CD4-positive, CD25-positive, alpha-beta regulatory T cell (primary cell): ENCODE measurements around the gene MMEL1. TPM values are rescaled to one million over a fixed set of nuclear protein-coding genes. Genes with fewer than 3 reads are reported as not detected.
A peak's percentile ranks its signal among the peaks of the same experiment; 100 is the strongest.
"Not testable (repeated sequence)": the region's sequence is repeated elsewhere in the genome, so short reads cannot be mapped to it uniquely, and the experiment has no call there.

Experiments
- ATAC-seq, 2 donors: fragments of 150-1000 bp; cut with Tn5 transposase; one replicate each; pipeline ENCODE4 v1.10.0; 2021; ENCODE audit warnings: low read depth in 2 of 2, moderate number of reproducible peaks in 2 of 2, moderate library complexity in 1 of 2
- DNase-seq, 3 donors: peaks; one replicate each; pipeline versions ENCODE4 v3.0.0 to v3.0.0-alpha.2; 2012 to 2022; ENCODE audit warnings: mixed read lengths in 1 of 3
- H3K27ac ChIP-seq: one replicate; pipeline ENCODE4 v1.7.0; 2013; ENCODE audit warnings: mild to moderate bottlenecking, low read length; ENCODE audit not compliant: insufficient read depth, poor library complexity, severe bottlenecking
- H3K27me3 ChIP-seq: one replicate; pipeline ENCODE4 v1.7.0; 2013; ENCODE audit warnings: low read length; ENCODE audit not compliant: control insufficient read depth, insufficient read depth
- H3K36me3 ChIP-seq: one replicate; pipeline ENCODE4 v1.7.0; 2013; ENCODE audit warnings: mild to moderate bottlenecking, low read length, moderate library complexity; ENCODE audit not compliant: control insufficient read depth, insufficient read depth
- H3K4me1 ChIP-seq: 2 replicates; pipeline ENCODE4 v1.7.0; 2013; ENCODE audit warnings: mild to moderate bottlenecking, low read length; ENCODE audit not compliant: insufficient read depth, control insufficient read depth, poor library complexity, severe bottlenecking
- H3K4me3 ChIP-seq: one replicate; pipeline ENCODE4 v1.7.0; 2013; ENCODE audit warnings: low read depth, mild to moderate bottlenecking, low read length, moderate library complexity
- H3K9me3 ChIP-seq, 2 experiments: 1 replicate in 1 of 2; 2 replicates in 1 of 2; pipeline ENCODE4 v1.7.0; 2013; ENCODE audit warnings: low read length in 2 of 2, mild to moderate bottlenecking in 1 of 2, moderate library complexity in 1 of 2; ENCODE audit not compliant: control insufficient read depth in 2 of 2
- H3K27ac Mint-ChIP-seq, 3 donors: one replicate each; pipeline ENCODE4 v1.8.0; 2020 to 2022; ENCODE audit warnings: mild to moderate bottlenecking in 3 of 3, mixed read lengths in 3 of 3, moderate library complexity in 2 of 3
- H3K27me3 Mint-ChIP-seq: one replicate; pipeline ENCODE4 v1.8.0; 2022; ENCODE audit warnings: mild to moderate bottlenecking, mixed read lengths
- H3K36me3 Mint-ChIP-seq: one replicate; pipeline ENCODE4 v1.8.0; 2020; ENCODE audit warnings: mixed read lengths
- H3K4me1 Mint-ChIP-seq, 4 donors: one replicate each; pipeline ENCODE4 v1.8.0; 2020 to 2022; ENCODE audit warnings: mixed read lengths in 4 of 4, mild to moderate bottlenecking in 1 of 4
- H3K4me3 Mint-ChIP-seq, 4 donors: one replicate each; pipeline ENCODE4 v1.8.0; 2020 to 2022; ENCODE audit warnings: mild to moderate bottlenecking in 4 of 4, mixed read lengths in 4 of 4, moderate library complexity in 3 of 4
- H3K9me3 Mint-ChIP-seq, 7 donors: one replicate each; pipeline ENCODE4 v1.8.0; 2020 to 2022; ENCODE audit warnings: mixed read lengths in 7 of 7, mild to moderate bottlenecking in 3 of 7, moderate library complexity in 2 of 7
- polyA plus RNA-seq, 4 donors: library from polyadenylated mRNA; unstranded; fragments of 300-500 nt; fragmentation: Illumina TruSeq; gene quantifications; one replicate each; pipeline ENCODE4 v1.2.3, GENCODE V29; 2021
- total RNA-seq: library from RNA; stranded (reverse); gene quantifications from one replicate; pipeline ENCODE4 v1.2.3, GENCODE V29; 2022

The MMEL1 gene
- total and polyA plus RNA-seq, 5 donors from 2014 or later = 0.79 to 18.1 (median 15.2) TPM

DNA sequence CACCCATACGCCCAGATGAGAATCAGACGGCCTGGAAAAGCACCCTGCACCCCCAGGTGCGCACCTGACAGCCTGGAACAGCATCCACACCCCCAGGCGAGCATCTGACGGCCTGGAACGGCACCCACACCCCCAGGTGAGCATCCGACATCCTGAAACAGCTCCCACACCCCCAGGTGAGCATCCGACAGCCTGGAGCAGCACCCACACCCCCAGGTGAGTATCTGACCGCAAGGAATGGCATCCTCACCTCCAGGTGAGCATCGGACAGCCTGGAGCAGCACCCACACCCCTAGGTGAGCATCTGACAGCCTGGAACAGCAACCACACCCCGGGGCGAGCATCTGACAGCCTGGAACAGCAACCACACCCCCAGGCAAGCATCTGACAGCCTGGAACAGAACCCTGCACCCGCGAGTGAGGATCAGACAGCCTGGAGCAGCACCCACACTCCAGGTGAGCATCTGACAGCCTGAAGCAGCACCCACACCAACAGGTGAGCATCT lies 21.7 kb upstream of the MMEL1 start:
- Mint-ChIP-seq H3K27ac (peak overlapping the region in 2 of 3 donors; percentile 67 to 71), H3K27me3 (peaks cover 22% of the 10 kb centered on the region)
- not testable (repeated sequence) for H3K4me3 Mint-ChIP-seq, ATAC-seq, H3K4me1 ChIP-seq, DNase-seq, H3K9me3 ChIP-seq, H3K9me3 Mint-ChIP-seq, H3K4me3 ChIP-seq, H3K4me1 Mint-ChIP-seq, H3K27ac ChIP-seq, H3K36me3 Mint-ChIP-seq, H3K36me3 ChIP-seq
- peaks cover 15% of the 10 kb centered on the region for H3K27me3 ChIP-seq

DNA sequence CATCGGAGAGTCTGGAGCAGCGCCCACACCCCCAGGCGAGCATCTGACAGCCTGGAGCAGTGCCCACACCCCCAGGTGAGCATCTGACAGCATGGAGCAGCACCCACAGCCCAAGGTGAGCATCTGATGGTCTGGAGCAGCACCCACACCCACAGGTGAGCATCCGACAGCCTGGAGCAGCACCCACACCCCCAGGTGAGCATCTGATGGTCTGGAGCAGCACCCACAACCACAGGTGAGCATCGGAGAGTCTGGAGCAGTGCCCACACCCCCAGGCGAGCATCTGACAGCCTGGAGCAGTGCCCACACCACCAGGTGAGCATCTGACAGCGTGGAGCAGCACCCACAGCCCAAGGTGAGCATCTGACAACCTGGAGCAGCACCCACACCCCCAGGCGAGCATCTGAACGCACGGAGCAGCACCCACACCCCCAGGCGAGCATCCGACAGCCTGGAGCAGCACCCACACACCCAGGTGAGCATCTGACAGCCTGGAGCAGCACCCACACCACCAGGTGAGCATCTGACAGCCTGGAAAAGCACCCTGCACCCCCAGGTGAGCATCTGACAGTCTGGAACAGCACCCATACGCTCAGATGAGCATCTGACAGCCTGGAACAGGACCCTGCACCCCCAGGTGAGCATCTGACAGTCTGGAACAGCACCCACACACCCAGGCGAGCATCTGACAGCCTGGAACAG lies 21.1 kb upstream of the MMEL1 start:
- ATAC-seq, H3K9me3 Mint-ChIP-seq, H3K36me3 Mint-ChIP-seq, H3K4me1 Mint-ChIP-seq, H3K4me1 ChIP-seq, H3K4me3 ChIP-seq, H3K9me3 ChIP-seq, H3K4me3 Mint-ChIP-seq, H3K27ac ChIP-seq, H3K36me3 ChIP-seq: not testable (repeated sequence)
- peak in 1 of 3 donors; percentile 42 for DNase-seq
- Mint-ChIP-seq H3K27me3 (peaks cover 22% of the 10 kb centered on the region), H3K27ac (peak overlapping the region in 1 of 3 donors; percentile 67)
- H3K27me3 ChIP-seq = peaks cover 15% of the 10 kb centered on the region

DNA sequence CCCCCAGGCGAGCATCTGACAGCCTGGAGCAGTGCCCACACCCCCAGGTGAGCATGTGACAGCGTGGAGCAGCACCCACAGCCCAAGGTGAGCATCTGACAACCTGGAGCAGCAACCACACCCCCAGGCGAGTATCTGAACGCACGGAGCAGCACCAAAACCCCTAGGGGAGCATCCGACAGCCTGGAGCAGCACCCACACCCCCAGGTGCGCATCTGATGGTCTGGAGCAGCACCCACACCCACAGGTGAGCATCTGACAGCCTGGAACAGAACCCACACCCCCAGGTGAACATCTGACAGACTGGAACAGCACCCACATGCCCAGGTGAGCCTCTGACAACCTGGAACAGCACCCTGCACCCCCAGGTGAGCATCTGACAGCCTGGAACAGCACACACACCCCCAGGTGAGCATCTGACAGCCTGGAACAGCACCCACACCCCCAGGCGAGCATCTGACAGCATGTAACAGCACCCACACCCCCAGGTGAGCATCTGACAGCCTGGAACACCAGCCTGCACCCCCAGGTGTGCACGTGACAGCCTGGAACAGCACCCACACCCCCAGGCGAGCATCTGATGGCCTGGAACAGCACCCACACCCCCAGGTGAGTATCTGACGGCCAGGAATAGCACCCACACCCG lies 20.2 kb upstream of the MMEL1 start:
- not testable (repeated sequence) for H3K4me1 Mint-ChIP-seq, H3K36me3 Mint-ChIP-seq
- H3K27ac Mint-ChIP-seq = peak overlapping the region; percentile 3 to 67 (median 20)

DNA sequence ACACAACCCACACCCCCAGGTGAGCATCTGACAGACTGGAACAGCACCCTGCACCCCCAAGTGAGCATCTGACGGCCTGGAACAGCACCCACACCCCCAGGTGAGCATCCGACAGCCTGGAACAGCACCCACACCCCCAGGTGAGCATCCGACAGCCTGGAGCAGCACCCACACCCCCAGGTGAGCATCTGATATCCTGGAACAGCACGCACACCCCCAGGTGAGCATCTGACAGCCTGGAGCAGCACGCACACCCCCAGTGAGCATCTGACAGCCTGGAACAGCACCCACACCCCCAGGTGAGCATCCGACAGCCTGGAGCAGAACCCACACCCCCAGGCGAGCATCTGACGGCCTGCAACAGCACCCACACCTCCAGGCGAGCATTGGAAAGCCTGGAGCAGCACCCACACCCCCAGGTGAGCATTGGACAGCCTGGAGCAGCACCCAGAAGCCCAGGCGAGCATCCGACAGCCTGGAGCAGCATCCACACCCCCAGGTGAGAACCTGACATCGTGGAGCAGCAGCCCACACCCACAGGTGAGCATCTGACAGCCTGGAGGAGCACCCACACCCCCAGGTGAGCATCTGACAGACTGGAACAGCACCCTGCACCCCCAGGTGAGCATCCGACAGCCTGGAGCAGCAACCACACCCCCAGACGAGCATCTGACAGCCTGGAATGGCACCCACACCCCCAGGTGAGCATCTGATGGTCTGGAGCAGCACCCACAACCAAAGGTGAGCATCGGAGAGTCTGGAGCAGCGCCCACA lies 19.5 kb upstream of the MMEL1 start:
- H3K4me1 ChIP-seq, H3K4me1 Mint-ChIP-seq, H3K4me3 ChIP-seq, DNase-seq, H3K4me3 Mint-ChIP-seq, H3K27ac ChIP-seq, ATAC-seq, H3K36me3 Mint-ChIP-seq, H3K9me3 Mint-ChIP-seq, H3K36me3 ChIP-seq: not testable (repeated sequence)
- peak overlapping the region in 2 of 3 donors; percentile 9 to 67 for H3K27ac Mint-ChIP-seq
- peaks cover 22% of the 10 kb centered on the region for H3K27me3 Mint-ChIP-seq
- Histone ChIP-seq H3K9me3 (peaks cover 5 to 14% of the 10 kb centered on the region in 2 experiments), H3K27me3 (peaks cover 16% of the 10 kb centered on the region)

More for the DNA sequence above, 20.2 kb upstream of the MMEL1 start:
- not testable (repeated sequence) for H3K4me3 Mint-ChIP-seq, H3K36me3 ChIP-seq, H3K27ac ChIP-seq, H3K4me3 ChIP-seq, ATAC-seq, H3K4me1 ChIP-seq, H3K9me3 Mint-ChIP-seq, H3K9me3 ChIP-seq
- H3K27me3 Mint-ChIP-seq = peaks cover 22% of the 10 kb centered on the region
- DNase-seq = peak in 1 of 3 donors; percentile 28
- H3K27me3 ChIP-seq = peaks cover 15% of the 10 kb centered on the region

DNA sequence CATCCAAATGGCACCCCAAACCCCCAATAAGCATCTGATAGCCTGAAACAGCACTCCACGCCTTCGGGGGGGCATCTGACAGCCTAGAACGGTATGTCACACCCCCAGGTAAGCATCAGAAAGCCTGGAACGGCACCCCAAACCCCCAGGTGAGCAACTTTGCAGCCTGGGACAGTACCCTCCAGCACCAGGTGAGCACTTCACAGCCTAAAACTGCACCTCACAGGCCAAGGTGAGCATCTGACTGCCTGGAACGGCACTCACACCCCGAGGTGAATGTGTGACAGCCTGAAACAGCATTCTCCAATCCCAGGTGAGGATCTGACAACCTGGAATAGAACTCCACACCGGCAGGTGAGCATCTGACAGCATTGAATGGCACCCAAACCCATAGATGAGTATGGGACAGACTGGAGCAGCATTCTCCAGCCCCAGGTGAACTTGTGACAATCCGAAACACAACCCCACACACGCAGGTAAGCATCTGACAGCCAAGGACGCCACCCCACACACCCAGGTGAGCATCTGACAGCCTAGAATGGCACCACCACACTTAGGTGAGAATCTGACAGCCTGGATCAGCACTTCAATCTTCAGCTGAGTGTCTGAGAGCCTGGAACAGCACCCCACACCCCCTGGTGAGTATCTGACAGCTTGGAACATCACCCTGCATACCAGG lies 18.3 kb upstream of the MMEL1 start:
- no peaks in the 10 kb centered on the region for H3K4me1 ChIP-seq
- H3K36me3 Mint-ChIP-seq = peaks cover 5% of the 10 kb centered on the region
- H3K27ac ChIP-seq = no peak overlapping the region
- H3K36me3 ChIP-seq = no peaks in the 10 kb centered on the region
- H3K9me3 ChIP-seq = peaks cover 13 to 27% of the 10 kb centered on the region in 2 experiments
- H3K4me3 ChIP-seq = no peak overlapping the region
- H3K9me3 Mint-ChIP-seq = peaks cover 0 to 13% (median 6%) of the 10 kb centered on the region in 7 donors
- peaks cover 16% of the 10 kb centered on the region for H3K27me3 ChIP-seq
- ATAC-seq (no peak), DNase-seq (no peak)
- no peaks in the 10 kb centered on the region for H3K4me1 Mint-ChIP-seq
- peaks cover 22% of the 10 kb centered on the region for H3K27me3 Mint-ChIP-seq
- no peak overlapping the region for H3K27ac Mint-ChIP-seq
- H3K4me3 Mint-ChIP-seq = no peak overlapping the region

DNA sequence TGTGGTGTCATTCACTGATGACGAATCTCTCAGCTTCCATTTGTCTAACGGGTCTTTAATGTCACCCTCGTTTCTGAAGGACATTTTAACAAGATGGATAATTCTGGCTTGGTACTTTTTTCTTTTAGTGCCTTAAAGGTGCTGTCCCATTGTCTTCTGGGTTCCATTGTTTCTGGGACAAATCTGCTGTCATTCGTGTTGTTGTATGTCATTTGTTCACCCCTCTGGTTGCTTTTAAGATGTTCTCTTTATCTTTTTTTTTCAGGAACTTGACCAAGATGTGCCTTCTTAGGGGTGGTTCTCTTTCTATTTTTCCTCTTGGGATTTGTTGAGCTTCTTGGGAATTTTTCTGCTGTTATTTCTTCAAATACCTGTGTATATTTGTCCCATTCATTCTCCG lies 14.0 kb upstream of the MMEL1 start:
- Mint-ChIP-seq H3K4me3 (peak overlapping the region in 1 of 4 donors; percentile 11), H3K27ac (peak overlapping the region in 1 of 3 donors; percentile 32)

DNA sequence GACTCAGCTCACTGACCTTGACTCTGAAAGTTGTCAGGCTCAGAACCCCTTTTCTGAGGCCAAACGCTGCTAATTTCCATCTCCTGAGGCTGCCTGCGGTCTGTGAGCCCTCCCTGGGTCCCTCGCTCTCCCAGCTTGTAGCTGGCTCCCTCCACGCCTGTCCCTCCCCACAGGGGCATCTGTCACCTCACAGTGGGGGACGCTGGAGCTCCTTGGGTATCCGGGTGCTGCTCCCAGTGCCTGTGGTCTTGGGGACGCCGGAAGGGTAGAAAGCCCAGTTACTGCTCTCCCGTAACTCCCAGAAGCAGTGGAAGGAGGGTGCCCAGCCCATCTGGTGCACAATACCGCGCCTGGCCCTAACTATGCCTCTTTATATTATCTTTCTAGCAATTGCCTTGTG lies 13.0 kb upstream of the MMEL1 start:
- no peak for ATAC-seq
- DNase-seq = no peak
- H3K27me3 Mint-ChIP-seq = no peaks in the 10 kb centered on the region
- peak overlapping the region in 2 of 4 donors; percentile 74 to 77 for H3K4me3 Mint-ChIP-seq
- peaks cover 0 to 14% (median 4%) of the 10 kb centered on the region in 4 donors for H3K4me1 Mint-ChIP-seq
- H3K36me3 ChIP-seq = no peaks in the 10 kb centered on the region
- H3K4me1 ChIP-seq = peaks cover 22% of the 10 kb centered on the region
- peaks cover 5% of the 10 kb centered on the region for H3K36me3 Mint-ChIP-seq
- H3K27me3 ChIP-seq = peaks cover 1% of the 10 kb centered on the region
- no peak overlapping the region for H3K4me3 ChIP-seq
- H3K27ac Mint-ChIP-seq = no peak overlapping the region
- peaks cover 13 to 27% of the 10 kb centered on the region in 2 experiments for H3K9me3 ChIP-seq
- peaks cover 0 to 13% (median 6%) of the 10 kb centered on the region in 7 donors for H3K9me3 Mint-ChIP-seq
- H3K27ac ChIP-seq = no peak overlapping the region

More for the DNA sequence above, 14.0 kb upstream of the MMEL1 start:
- Mint-ChIP-seq H3K4me1 (peaks cover 0 to 14% (median 4%) of the 10 kb centered on the region in 4 donors), H3K27me3 (peaks cover 4% of the 10 kb centered on the region), H3K36me3 (peaks cover 5% of the 10 kb centered on the region), H3K9me3 (peaks cover 0 to 13% (median 6%) of the 10 kb centered on the region in 7 donors)
- Histone ChIP-seq H3K27ac (no peak overlapping the region), H3K27me3 (peaks cover 8% of the 10 kb centered on the region), H3K4me3 (no peak overlapping the region), H3K9me3 (peaks cover 13 to 27% of the 10 kb centered on the region in 2 experiments), H3K36me3 (no peaks in the 10 kb centered on the region), H3K4me1 (peaks cover 15% of the 10 kb centered on the region)
- DNase-seq (no peak), ATAC-seq (no peak)
